ENCODE results near the gene KHDRBS2.

Gene KHDRBS2

DNA sequence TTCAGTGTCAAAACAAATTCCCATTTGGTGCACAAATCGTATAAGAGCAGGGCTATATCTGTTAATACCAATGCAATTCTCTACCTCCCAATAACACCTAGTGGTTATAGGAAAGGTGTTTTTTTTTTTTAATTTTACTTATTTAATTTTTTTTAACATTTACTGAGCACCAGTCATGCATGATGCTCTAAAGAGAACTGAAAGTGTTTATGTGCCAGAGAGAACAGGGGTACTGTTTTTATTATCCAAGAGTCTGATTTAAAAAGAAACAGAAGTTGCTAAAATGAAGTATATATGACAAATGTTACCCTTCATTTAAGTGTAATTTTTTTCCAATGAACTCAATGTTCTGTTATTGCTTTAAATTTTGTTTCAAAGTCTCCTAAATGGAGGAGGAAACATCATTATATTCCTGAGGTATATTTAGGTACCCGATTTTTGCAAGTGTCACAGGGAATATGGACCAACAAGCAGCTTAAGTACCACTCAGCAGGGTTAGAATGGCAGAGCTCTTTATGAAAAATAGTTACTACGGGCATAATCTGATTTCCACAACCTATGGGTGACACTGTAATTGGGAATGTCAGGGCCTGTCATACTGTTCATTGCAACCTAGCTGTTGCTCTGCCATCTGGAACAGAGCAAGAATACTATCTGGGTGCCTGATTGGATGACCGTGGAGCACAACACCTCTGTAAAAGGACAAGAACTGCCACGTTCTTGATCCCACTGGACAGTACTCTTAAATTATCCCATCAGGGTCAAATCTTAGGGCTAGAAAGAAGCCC lies 195.4 kb downstream of the KHDRBS2 start:
- TF ChIP-seq, protein P1, sequence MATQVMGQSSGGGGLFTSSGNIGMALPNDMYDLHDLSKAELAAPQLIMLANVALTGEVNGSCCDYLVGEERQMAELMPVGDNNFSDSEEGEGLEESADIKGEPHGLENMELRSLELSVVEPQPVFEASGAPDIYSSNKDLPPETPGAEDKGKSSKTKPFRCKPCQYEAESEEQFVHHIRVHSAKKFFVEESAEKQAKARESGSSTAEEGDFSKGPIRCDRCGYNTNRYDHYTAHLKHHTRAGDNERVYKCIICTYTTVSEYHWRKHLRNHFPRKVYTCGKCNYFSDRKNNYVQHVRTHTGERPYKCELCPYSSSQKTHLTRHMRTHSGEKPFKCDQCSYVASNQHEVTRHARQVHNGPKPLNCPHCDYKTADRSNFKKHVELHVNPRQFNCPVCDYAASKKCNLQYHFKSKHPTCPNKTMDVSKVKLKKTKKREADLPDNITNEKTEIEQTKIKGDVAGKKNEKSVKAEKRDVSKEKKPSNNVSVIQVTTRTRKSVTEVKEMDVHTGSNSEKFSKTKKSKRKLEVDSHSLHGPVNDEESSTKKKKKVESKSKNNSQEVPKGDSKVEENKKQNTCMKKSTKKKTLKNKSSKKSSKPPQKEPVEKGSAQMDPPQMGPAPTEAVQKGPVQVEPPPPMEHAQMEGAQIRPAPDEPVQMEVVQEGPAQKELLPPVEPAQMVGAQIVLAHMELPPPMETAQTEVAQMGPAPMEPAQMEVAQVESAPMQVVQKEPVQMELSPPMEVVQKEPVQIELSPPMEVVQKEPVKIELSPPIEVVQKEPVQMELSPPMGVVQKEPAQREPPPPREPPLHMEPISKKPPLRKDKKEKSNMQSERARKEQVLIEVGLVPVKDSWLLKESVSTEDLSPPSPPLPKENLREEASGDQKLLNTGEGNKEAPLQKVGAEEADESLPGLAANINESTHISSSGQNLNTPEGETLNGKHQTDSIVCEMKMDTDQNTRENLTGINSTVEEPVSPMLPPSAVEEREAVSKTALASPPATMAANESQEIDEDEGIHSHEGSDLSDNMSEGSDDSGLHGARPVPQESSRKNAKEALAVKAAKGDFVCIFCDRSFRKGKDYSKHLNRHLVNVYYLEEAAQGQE (IDR thresholded peaks at IDR 0.05; ENCODE audit: insufficient read depth in 1 of 2, low read depth in 2 of 2, low read length in 2 of 2) = no peak
- TF ChIP-seq POLR2AphosphoS5 (IDR thresholded peaks at IDR 0.05; ENCODE audit: low read depth, low read length) (no peak), SIN3A (IDR thresholded peaks at IDR 0.05; ENCODE audit: borderline replicate concordance, insufficient read depth, low read length) (no peak), TAF1 (IDR thresholded peaks at IDR 0.05; ENCODE audit: borderline replicate concordance, insufficient read depth, low read length) (no peak), FOXP2 (optimal IDR thresholded peaks at IDR 0.05; ENCODE audit: borderline replicate concordance, extremely low read depth, extremely low read length, insufficient read depth) (no peak)

DNA sequence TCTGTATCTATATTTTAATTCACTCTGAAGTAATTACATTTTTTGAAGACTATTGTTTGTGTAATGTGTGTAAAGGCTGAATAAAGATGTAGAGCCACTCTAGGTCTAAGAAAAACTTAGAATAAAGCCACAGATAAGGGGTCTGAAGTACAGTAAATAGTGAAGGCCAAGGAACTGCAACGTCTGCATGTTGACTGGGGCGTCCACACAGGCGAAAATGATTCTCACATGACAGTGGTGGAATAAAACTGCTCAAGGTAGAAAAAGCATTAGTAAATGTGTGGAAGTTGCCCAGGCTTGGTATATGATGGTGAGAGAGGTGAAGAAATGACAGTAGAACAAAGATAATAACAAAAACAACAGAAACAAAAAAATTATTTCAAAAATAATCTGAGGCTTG lies 196.2 kb downstream of the KHDRBS2 start:
- TF ChIP-seq TAF1 (IDR thresholded peaks at IDR 0.05; ENCODE audit: borderline replicate concordance, insufficient read depth, low read length) = no peak
- TF ChIP-seq SIN3A (IDR thresholded peaks at IDR 0.05; ENCODE audit: borderline replicate concordance, insufficient read depth, low read length) = no peak
- TF ChIP-seq FOXP2 (optimal IDR thresholded peaks at IDR 0.05; ENCODE audit: borderline replicate concordance, extremely low read depth, extremely low read length, insufficient read depth) = no peak

GRCh38 chr6:62086047-62086446 lies 200.0 kb downstream of the KHDRBS2 start:
- no peak for TF ChIP-seq FOXP2 (optimal IDR thresholded peaks at IDR 0.05; ENCODE audit: borderline replicate concordance, extremely low read depth, extremely low read length, insufficient read depth)
- TF ChIP-seq, protein P1 (IDR thresholded peaks at IDR 0.05; ENCODE audit: insufficient read depth in 1 of 2, low read depth in 2 of 2, low read length in 2 of 2) = no peak
- TF ChIP-seq SIN3A (IDR thresholded peaks at IDR 0.05; ENCODE audit: borderline replicate concordance, insufficient read depth, low read length) = no peak
- TF ChIP-seq POLR2AphosphoS5 (IDR thresholded peaks at IDR 0.05; ENCODE audit: low read depth, low read length) = no peak
- no peak for TF ChIP-seq TAF1 (IDR thresholded peaks at IDR 0.05; ENCODE audit: borderline replicate concordance, insufficient read depth, low read length)

- TF ChIP-seq, protein P1 (IDR thresholded peaks at IDR 0.05; ENCODE audit: insufficient read depth in 1 of 2, low read depth in 2 of 2, low read length in 2 of 2) = no peak
- TF ChIP-seq FOXP2 (optimal IDR thresholded peaks at IDR 0.05; ENCODE audit: borderline replicate concordance, extremely low read depth, extremely low read length, insufficient read depth) = no peak
- TF ChIP-seq POLR2AphosphoS5 (IDR thresholded peaks at IDR 0.05; ENCODE audit: low read depth, low read length) = no peak
- no peak for TF ChIP-seq SIN3A (IDR thresholded peaks at IDR 0.05; ENCODE audit: borderline replicate concordance, insufficient read depth, low read length)
- TF ChIP-seq TAF1 (IDR thresholded peaks at IDR 0.05; ENCODE audit: borderline replicate concordance, insufficient read depth, low read length) = no peak
Observed at GRCh38 chr6:62075869-62076268, 210.2 kb downstream of the KHDRBS2 start.

GRCh38 chr6:62059901-62060300 lies 226.1 kb downstream of the KHDRBS2 start:
- TF ChIP-seq SIN3A (IDR thresholded peaks at IDR 0.05; ENCODE audit: borderline replicate concordance, insufficient read depth, low read length) (no peak), POLR2AphosphoS5 (IDR thresholded peaks at IDR 0.05; ENCODE audit: low read depth, low read length) (no peak), TAF1 (IDR thresholded peaks at IDR 0.05; ENCODE audit: borderline replicate concordance, insufficient read depth, low read length) (no peak), FOXP2 (optimal IDR thresholded peaks at IDR 0.05; ENCODE audit: borderline replicate concordance, extremely low read depth, extremely low read length, insufficient read depth) (no peak)
- TF ChIP-seq, protein P1 (IDR thresholded peaks at IDR 0.05; ENCODE audit: insufficient read depth in 1 of 2, low read depth in 2 of 2, low read length in 2 of 2) = no peak

Measured in PFSK-1 (cell line).